KG1 (cell line): ENCODE data around the gene TF.
"Not testable (repeated sequence)": the region's sequence is repeated elsewhere in the genome, so short reads cannot be mapped to it uniquely, and the experiment has no call there.

Experiments
- DNase-seq: peaks from one replicate; lab custom pipeline; 2025; lab: John Stamatoyannopoulos, UW

The TF gene

DNA sequence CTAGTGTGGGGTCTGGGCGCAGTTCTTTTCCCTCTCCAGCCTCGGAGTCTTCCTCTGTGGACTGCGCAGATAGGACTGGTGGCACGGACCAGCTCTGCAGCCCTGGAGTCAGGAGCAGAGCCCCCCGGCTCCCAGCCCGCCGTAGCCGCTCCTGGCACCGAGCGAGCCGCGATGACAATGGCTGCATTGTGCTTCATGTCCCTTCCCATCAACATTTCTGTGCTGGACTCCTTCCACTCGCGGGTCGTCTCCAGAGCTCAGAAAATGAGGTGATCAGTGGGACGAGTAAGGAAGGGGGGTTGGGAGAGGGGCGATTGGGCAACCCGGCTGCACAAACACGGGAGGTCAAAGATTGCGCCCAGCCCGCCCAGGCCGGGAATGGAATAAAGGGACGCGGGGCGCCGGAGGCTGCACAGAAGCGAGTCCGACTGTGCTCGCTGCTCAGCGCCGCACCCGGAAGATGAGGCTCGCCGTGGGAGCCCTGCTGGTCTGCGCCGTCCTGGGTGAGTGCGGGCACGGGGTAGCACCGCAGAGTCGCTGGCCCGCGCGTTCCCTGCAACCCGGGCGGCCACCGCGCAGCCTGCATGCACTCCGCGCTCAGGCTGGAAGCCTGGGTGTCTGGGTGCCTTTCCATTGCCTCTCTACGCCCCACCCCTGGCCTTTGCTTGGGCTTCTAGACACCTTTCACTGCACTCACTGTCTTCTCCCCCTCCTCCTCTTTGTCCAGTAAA is at the start of gene TF:
Gene TF, plus strand, starts transcription at position 413 of the 731 bp plus-strand sequence. Its CDS starts 48 bp downstream, at position 461.
- DNase-seq: no peak

DNA sequence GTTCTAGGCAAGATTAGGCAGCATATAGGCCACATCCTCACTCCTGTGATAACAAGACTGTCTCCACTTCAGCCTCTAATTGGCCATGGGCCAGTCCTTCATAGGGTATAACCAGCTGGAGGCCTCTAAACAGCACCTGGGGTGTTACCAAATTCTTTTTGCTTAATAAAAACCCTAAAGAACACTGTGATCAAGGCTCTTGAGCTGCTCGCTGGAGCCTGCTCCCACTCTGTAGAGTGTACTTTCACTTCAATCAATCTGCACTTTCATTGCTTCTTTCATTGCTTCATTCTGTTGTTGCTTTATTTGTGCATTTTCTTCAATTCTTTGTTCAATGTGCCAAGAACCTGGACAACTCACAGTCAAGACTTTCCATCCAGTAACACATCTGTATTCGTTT is 48.2 kb upstream of the TF start:
- no peak for DNase-seq

DNA sequence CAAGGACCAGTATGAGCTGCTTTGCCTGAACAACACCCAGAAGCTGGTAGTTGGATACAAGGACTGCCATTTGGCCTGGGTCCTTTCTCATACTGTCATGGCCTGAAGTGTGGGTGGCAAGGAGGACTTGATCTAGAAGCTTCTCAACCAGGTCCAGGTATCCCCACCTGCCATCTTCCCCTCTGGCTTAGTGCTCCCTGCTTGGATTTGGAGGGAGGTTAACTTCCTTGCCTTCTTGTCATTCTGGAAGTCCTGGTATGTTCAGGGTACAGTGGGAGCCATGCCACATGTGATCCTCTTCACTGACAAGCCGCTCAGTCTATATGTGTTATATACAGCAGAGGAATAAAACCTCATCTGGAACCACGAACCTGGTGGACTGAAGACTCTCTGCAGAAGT is 46.7 kb upstream of the TF start:
- no peak for DNase-seq

DNA sequence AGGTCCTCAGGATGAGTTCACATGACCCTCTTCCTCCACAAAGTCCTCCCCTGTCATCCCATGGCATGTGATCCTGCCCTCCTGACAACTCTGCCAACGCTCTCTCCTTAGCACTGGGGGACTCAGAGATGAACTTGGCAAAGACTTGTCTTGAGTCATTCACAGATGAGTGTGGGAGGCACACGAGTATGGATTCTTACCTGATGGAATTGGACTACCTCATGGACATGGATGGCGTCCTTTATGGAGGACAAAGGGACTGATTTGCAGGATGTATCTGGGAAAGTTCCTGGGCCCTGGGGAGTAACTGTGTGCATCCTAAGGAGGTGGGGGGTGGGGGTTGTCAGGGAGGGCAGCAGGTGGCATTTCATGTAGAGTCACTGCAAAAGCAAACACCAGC is 46.3 kb upstream of the TF start:
- no peak for DNase-seq

DNA sequence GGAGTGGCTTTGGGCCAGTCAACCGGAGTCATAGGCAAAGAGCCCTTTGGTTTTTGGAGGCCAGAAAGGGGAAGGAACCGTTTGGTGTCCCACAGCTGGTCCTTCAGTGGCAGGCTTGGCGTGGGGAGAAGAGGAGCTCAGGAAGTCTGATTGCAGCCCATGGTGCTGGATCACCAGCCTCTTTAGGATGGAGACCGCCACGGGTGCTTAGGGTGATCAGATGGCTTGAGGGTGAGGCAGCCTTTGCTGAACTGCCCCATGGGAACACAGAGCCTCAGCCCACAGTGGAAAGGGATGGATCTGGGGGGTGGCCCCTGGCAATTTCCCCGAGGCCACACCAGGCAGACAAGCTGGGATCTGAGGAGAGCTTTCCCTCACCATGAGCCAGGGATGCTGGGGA is 45.8 kb upstream of the TF start:
- no peak for DNase-seq

DNA sequence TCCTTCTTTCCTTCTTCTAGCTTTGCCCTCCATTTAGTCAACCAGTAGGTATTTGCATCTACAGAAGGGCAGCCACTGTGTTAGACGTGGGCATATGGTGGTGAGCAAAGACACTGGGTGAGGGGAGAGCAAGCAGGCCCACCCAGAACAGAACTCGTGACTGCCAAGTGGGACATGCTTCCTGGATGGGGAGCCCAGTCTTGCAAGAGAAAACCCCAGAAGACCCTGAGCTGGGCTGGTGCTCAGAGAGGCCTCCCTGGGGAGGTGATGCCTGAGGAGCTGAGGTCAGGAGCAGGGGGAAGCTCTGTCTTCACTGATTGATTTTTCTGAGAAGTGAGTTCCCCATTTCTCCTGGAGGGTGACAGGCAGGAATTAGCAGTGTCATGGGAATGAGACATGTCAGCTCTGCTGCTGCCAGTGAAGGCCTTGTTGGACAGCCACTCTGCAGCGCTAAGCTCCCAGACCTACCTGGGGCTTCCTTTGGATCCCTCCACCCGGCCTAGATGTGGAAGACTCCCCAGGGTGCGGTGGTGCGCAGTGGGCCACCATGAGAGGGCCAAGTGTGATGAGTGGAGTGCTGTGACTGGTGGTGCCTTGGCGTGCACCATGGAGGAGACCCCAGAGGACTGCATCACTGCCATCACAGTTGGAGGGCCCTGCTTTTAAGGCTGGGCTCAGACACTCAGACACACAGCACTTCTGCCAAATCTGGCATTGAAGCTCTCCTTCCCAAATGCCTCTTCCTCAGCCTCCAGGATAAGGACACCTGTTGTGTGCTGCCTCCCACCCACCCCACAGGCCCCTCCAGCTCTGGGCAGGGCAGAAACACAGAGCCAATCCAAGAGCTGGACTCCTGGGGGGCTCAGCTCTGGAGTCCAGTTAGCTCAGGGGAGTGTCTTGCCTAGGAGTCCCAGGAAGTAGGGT is 44.5 kb upstream of the TF start:
- no peak for DNase-seq

DNA sequence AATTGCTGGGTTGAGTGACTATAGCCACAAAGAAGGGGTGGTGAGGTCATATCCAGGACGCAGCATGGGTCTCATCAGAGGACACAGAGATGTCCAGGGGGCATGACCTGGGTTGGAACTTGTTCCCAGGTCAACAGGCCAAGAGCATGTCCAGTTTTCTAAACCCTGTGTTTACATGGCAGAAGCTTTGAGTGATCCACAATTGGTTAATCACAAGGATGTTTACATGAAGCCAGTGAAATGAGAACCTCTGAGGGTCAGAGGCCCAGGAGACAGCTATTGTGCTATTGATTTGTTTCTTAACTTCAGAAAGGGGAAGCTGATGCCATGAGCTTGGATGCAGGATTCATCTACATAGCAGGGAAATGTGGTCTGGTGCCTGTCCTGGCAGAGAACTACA is 42.3 kb upstream of the TF start:
- DNase-seq: no peak

DNA sequence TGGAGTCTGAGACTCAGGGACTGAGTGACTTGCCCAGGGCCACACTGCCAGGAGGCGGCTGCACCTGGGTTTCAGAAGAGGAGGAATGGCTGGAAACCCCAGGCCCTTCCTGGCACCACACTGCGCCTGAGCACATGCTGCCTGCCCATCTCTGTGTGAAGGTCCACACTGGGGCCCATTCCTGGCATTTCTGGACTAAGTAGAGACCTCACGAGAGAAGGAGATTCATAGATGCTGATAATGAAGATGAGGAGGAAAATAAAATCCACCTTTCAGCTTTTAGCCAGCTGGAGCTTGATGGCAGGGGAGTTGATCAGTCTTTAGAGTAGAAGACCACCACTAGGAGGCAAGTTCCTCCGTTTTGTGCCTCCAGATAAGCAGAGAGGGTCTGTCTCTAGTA is 40.2 kb upstream of the TF start:
- no peak for DNase-seq

DNA sequence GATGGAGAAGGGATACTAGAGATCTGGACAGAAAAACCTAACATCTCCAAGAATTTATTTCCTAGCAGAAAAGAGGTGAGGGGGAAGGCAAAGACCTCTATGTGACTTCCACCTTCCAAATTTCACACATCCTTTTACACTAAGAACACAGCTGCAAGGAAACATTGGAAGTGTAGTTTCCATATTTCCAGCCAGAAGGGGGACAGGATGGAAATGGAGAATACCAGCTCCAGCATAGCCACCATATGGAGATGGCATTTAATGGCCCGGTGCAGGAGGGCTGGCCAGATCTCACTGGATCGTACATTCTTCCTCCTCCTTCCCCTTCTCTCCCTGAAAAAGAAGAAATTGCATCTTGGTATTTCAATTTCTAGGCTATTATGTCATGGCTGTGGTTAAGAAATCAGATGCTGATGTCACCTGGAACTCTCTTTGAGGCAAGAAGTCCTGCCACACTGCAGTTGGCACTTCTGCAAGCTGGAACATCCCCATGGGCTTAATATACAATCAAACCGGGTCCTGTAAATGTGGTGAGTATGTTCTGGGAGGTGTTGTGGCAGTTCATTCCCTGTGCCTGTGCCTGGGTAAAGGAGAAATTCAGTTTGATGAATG is 36.9 kb upstream of the TF start:
- no peak for DNase-seq

DNA sequence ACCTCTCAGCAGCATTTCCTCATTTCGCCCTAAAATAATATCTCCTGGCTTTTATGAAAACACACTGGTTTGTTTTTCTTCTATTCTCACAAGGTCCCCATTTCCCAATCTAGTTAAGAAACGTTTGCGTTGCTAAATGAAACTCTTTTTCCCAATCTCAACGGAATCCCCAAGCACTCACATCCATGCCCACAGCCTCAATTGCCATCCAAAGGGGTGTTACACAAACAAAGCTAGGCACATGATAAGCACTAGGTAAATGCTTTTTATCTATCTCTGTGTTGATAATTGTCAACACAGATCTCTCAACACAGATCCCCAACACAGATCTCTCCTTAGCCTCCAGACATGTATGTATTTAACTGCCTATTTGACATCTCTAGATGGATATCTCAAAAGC is 35.2 kb upstream of the TF start:
- no peak for DNase-seq

DNA sequence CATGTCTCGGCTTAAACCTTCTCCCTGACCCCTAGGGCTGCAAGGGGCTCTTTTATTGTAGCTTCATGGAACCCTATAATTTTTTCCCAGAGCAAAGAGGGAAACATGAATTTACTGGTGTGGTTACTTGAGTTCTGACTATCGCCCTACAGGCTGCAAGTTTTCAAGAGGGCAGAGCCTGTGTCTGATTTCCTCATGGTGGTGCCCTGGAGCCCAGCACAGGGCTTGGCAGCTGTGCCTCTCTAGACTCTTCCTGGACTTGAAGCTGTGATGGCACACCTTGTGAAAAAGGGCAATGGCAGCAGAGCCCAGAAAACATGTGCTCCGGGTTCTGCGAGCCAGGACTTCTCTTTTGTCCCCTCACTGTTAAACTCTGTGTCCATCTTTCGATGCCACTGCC is 34.2 kb upstream of the TF start:
- DNase-seq: no peak

DNA sequence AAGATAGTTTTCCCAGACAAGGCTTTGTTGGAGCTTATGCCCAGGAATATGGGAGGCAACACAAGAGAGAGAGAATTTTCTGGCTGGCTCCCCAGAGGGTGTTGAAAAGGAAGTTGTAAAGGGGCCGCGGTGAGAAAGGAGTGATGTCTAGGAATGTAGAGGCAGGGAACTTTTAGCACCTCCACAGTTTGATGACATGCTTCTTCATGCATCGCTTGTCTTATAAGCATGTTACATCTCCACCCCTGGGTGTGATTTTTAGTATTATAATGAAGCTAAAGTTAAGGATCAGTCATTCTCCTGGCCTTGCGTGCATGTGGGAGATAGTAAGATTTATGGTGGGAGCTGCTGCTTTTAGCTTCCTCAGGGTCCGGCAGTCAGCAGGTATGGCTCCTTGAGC is 32.8 kb upstream of the TF start:
- no peak for DNase-seq

DNA sequence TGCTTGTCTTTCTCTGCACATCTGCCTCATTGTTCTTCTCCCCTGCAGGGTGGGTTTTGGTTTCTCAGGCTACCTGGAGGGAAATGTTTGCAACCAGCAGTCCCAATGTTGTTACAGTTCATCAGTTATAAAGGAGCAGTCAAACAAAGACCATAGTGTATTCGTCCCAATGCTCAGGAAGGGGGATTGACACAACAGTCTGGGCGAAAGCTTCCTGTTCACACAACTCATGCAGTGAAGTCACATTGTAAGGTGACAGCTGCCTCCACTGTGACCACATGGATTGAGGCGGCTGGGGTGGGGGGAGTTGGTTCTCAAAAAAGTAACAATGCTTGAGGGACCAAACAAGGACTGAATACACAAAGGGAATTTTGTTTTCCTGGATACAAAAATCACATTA is 28.8 kb upstream of the TF start:
- DNase-seq: no peak

DNA sequence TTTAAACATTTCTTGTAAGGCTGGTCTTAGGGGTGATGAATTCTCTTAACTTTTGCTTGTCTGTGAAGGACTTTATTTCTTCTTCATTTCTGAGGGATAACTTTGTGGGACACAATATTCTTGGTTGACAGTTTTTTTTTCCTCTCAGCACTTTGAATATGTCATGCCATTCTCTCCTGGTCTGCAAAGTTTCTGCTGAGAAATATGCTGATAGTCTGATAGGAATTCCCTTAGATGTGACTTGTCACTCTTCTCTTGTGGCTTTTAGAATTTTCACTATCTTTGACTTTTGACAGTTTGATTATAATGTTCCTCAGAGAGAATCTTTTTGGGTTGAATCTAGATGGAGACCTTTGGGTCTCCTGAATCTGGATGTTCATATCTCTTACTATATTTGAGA is 23.3 kb upstream of the TF start:
- DNase-seq: no peak

DNA sequence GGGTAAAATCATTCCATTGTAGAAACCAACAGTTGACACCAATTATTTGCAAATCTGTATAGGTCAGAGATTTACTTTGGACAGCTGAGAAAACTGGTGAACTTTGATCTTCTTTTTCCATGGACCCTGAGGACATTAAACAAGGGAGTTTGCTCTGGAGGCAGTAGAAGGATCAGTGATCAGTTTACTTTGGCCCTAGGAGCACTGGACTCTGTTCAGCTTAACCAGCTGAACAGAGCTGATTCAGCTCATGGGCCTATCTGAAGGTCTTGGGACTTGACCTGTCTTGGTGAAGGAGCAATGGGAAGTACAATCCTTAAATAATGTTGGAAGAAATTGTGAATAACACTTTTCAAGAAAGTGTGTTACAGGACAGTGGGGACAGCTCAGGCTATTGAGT is 15.2 kb upstream of the TF start:
- no peak for DNase-seq

DNA sequence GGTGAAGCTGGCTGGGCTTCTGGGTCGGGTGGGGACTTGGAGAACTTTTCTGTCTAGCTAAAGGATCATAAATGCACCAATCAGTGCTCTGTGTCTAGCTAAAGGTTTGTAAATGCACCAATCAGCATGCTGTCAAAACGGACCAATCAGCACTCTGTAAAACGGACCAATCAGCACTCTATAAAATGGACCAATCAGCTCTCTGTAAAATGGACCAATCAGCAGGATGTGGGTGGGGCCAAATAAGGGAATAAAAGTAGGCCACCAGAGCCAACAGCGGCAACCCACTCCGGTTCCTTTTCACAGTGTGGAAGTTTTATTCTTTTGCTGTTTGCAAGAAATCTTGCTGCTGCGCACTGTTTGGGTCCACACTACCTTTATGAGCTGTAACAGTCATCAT is 14.0 kb upstream of the TF start:
- DNase-seq: not testable (repeated sequence)

DNA sequence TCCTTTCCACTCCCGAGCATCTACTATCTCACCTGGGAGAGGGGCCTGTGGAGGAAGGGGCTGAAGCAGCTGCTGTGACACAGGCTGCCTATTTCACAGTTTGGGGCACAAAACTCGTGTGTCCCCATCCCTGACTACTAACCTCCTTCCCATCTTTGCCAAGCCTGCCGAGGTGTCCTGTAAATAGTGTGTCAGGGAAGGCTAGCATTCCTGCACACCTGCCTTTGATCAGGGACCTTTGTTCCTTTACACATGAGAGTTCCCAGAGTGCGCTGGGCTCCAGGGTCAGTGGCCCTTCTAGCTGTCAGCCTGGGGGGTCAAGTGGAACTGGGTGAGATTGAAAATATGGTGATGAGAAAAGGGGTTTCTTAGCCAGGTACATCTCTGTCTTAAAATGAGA is 13.0 kb upstream of the TF start:
- no peak for DNase-seq

DNA sequence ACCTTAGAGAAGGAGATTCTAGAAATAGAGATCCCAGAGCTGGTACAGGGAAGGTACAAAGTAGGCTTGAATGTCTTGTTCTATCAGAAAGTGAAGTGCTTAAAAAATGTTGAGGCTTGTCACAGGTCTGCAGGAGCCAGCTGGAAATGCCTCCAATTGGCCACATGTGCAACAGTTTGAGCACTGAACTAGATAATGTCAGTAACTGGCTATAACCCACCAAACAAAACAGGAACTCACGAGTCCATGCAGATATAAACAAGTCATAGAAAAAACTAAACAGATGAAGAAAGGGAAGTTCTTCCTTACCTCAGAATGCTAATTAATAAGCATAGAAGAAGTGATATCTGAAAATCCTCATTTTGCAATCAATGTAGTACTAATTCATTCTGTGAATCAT is 11.9 kb upstream of the TF start:
- no peak for DNase-seq

DNA sequence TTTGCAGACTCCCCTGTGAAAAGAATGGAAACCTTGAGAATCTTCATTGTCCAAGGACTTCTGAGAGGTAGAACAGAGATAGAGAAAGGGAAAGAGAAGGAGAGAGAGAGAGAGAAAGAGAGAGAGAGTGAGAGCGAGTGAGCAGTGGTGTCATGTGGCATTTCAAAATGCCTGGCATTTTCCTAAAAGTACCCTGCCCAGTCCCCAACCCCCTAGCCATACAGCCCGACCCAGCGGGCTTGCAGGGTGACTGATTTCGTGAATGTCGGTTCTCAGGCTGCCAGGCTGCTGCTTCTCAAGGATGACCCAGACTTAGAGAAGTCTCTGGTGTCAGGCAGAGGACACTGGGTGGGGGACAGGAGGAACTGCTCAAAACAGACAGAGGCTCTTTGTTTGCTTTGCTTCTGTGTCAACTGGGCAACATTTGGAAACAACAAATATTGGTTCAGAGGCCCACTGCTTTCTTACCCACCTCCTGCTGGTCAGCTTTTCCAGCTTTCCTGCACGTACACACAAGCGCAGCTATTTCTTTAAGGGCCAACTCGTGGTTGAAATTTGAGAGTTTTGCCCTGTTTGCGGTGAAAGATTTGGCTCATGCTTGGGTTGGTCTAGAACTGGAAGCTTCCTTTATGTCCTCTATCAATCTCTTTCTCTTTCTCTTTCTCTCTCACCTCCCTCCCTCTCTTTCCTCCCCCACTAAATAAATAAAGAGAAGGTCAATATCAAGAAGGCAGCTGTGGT is 3.7 kb upstream of the TF start:
- no peak for DNase-seq

DNA sequence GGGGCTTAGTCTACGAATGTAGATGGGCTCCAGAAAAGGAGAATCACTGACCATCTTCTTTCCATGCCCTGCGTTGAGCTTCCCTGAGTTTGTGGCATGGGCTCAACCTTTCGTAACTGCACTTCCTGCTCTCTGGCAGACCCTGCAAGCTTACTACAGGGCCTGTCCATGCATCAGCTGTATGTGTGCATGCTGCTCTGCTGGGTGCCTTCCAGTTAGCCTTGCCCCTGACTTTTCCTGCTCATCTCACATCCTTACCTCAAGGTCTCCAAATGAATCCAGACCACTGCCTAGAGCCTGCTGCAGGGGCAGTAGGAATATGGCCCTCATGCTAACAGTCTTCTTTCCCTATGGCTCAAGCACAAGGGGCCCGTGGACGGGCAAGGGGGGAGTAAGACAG is 2.0 kb upstream of the TF start:
- DNase-seq: no peak

DNA sequence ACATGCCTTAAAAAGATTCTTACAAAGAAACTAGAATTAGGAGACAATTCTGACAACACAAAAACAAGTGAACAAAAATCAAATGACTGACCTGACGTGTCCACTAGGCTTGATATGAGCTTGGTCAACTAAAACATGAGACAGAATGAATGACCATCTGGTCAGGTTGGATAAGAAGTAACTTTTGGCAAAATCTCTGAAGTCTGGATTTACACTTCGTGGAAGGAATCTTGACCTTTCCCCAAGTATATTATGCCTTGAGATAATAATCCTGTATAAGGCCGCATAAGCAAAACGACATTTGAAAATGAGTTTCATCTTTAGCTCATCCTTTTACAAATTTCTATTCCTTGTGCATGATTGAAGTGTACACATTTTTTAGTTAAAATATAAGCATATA is 1.1 kb upstream of the TF start:
- no peak for DNase-seq

DNA sequence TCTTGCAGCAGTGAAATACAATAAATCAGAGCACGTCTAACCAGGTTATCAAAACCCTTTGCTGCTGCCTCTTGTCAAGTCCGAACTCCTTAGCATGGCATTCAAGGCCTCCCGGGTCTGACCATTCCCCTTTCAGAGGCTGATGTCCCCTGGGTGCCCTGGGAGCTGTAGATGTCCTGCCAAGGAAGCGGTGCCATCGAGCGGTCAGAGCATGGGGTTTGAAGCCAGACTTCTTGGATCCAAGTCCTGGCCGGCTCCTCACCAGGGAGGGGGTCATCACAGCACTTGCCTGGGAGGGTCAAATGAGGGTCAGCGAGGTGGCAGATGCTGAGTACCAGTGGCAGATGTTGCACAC is 496 bp downstream of the TF start:
- no peak for DNase-seq

DNA sequence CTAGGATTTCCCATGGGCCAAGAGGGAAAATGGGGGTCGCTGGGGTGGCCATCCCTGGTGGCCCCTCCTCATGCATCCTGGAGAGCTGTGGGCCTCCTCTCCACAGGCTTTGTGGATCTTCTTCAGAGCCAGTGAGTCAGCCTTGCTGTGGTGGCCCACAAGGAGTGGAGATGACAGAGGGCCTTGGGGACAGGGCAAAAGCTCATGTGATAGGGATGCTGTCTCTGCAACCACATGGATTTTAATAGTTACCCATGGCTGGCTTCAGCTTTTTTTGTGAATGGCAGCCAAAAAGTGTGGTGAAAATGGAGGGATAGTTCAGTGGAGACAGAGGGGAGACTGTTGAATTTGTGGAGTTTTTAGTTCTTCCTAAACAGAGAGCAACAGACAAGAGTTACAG is 1.2 kb downstream of the TF start:
- DNase-seq: no peak
